CD4-positive, alpha-beta T cell treated with Interleukin-10 for 1 hour (primary cell): ENCODE measurements around the gene GGCT.

Source experiments
- DNase-seq: peaks from one replicate; pipeline ENCODE4 v3.0.0-alpha.2; 2020

The GGCT gene

DNA sequence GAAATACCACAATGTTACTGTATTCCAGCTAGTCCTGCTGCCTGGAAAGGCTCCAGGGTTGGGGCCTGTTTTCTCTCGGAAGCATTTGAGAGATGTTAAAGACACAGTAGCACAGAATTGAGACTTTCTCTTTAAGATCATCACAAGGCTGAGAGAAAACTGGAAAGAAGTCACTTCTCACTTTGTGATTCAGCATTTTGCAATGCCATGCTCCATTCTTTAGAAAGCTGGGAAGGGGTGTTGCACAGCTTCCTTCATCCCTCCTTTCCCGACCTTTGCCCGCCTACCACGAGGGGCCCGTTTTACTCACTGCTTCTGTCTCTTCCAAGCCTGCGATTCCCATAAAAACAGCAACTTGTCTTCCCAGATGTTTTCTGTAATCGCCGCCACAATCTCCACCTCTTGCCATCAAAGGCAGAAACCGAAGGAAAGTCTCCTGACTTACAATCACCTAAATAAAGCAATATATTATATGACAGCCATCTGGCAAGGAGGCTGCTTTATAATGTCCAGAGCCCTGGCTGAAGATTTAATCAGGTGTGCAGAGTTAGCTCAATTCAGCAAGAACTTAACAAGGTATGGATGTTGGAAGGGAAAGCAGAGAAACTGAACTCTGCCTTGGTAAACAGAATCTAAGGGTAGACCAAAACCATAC lies 44.9 kb downstream of the GGCT start:
- no peak for DNase-seq

- no peak for DNase-seq
Measured at GRCh38 chr7:30458311-30458710, 46.3 kb downstream of the GGCT start.

GRCh38 chr7:30453921-30454320 lies 50.7 kb downstream of the GGCT start:
- DNase-seq = no peak

- DNase-seq = no peak
Measured at GRCh38 chr7:30453016-30453415, 51.6 kb downstream of the GGCT start.

- DNase-seq = no peak
Measured at GRCh38 chr7:30452280-30452930, 52.2 kb downstream of the GGCT start.

GRCh38 chr7:30451539-30452279 lies 52.9 kb downstream of the GGCT start:
- DNase-seq = no peak

GRCh38 chr7:30450983-30451497 lies 53.6 kb downstream of the GGCT start:
- DNase-seq = no peak

DNA sequence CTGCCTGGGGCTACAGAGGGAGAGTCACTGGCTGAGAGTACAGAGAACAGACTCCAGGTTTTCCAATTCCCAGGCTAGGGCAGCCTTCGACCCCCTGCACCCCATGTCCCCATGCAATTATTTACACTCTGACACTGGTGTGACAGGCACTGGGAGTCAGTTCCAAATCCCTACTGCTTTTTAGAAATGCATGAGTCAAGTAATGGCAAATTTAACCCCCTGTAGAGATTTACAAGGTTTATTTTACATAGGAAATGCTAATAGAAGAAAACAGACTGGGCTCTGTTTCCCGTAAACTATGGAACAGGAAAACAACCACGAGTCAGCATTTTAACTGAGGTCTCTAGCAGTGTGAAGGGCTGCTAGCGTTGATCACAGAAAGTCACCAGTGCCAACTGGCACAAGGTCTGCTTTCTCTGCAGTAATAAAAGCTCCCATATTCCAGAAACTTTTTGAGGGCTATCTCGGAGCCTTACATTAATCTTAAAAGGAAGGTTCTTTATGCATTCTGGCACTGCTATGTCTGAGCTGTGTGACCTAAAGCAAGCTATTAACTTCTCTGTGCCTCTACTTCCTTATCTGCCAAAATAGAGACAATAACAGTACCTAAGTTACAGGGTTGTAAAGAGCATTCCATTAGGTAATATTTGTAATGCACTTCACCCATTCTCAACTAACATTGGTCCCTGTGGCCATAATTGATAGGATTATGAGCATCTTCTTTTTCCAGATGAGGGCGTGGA lies 54.2 kb downstream of the GGCT start:
- DNase-seq = no peak

GRCh38 chr7:30448461-30449189 lies 56.0 kb downstream of the GGCT start:
- no peak for DNase-seq

- no peak for DNase-seq
Measured at GRCh38 chr7:30447466-30447865, 57.2 kb downstream of the GGCT start.
